ENCODE results near the gene AFTPH.

Gene AFTPH

DNA sequence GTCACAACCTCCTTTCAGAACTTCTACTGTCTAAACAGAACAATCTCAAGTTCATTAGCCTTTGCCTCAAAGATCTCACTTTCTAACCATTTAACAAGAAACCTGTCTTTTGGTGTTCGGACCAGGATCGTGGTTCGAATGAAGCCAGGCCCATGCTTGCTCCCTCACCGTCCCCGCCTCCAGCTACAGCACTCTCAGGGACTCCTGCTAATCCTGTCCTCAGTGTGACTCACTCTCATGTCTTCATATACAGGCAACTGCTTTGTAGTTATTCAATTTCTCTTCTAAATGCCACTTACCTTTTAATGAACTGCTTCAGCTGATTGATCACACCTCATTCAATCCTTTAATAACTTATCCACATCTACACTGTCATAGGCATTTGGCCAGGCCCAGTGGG lies 113.8 kb downstream of the AFTPH start:
- peaks cover 3 to 24% of the 10 kb centered on the region in 2 donors for H3K36me3 ChIP-seq (ENCODE audit: control insufficient read depth in 2 of 2, insufficient read depth in 2 of 2, low read length in 2 of 2)
- peaks cover 6 to 10% of the 10 kb centered on the region in 2 donors for H3K4me1 ChIP-seq (ENCODE audit: control insufficient read depth in 2 of 2, insufficient read depth in 2 of 2, low read length in 2 of 2)
- H3K9me3 ChIP-seq (ENCODE audit: control insufficient read depth in 2 of 2, low read length in 2 of 2): no peaks in the 10 kb centered on the region
- H3K27ac ChIP-seq (ENCODE audit: low read depth in 2 of 2, low read length in 2 of 2): peak overlapping the region; percentile 23 to 54
- no peak overlapping the region for H3K9ac ChIP-seq (ENCODE audit: low read depth in 1 of 2, low read length in 2 of 2)
- H3K27me3 ChIP-seq (ENCODE audit: control insufficient read depth in 2 of 2, insufficient read depth in 2 of 2, low read length in 2 of 2): no peaks in the 10 kb centered on the region
- no peak overlapping the region for H3K4me3 ChIP-seq (ENCODE audit: low read length in 2 of 2)

DNA sequence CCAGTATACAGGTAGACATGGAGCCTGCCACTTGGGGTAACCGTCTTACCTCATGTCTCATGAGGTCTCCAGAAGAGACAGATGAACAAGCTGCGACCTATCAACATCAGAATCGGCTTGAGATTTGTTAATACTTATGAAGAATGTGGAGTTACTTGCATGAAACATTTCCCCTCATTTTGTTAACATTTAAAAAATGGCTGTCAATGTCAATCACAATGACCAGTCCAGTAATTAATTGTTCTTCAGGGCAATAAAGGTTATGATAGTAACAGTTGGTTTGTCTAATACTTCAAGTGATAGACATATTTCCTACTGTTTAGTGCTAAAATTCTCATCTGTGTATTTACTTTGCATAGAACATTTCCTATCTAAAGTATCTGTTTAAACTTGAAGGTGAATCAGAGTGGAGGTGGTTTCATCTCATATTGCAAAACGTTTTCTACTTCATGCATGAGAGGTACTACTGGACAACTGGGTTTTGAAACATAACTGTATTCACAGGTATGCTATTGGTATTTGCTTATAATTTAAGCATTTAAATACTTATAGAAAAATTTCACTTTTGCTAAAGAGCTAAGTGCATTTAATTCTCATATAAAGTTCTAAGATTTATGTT lies 114.5 kb downstream of the AFTPH start:
- Histone ChIP-seq H3K4me3 (ENCODE audit: low read length in 2 of 2) (no peak overlapping the region), H3K27me3 (ENCODE audit: control insufficient read depth in 2 of 2, insufficient read depth in 2 of 2, low read length in 2 of 2) (no peaks in the 10 kb centered on the region), H3K9me3 (ENCODE audit: control insufficient read depth in 2 of 2, low read length in 2 of 2) (no peaks in the 10 kb centered on the region), H3K4me1 (ENCODE audit: control insufficient read depth in 2 of 2, insufficient read depth in 2 of 2, low read length in 2 of 2) (peaks cover 10% of the 10 kb centered on the region in 2 donors), H3K36me3 (ENCODE audit: control insufficient read depth in 2 of 2, insufficient read depth in 2 of 2, low read length in 2 of 2) (peaks cover 3 to 22% of the 10 kb centered on the region in 2 donors), H3K27ac (ENCODE audit: low read depth in 2 of 2, low read length in 2 of 2) (no peak overlapping the region), H3K9ac (ENCODE audit: low read depth in 1 of 2, low read length in 2 of 2) (no peak overlapping the region)

DNA sequence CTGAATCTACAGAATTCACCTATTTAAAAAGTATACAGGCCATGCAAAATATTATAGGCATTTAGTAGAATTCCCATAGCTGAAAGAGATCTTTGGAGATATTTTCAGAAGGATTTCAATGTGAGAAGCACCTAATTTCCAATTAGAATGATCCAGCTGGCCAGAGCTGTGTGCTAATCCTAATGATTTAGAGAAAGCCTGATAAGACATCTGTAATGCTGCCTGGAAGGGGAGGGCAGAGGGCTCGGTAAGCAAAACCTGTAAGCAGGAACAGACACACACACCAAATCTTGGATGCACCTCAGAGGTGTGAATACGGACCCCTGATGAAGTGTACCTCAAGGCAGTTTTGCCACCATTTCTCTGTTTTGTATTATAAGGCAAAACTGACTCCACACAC lies 115.6 kb downstream of the AFTPH start:
- Histone ChIP-seq H3K36me3 (ENCODE audit: control insufficient read depth in 2 of 2, insufficient read depth in 2 of 2, low read length in 2 of 2) (peaks cover 3 to 15% of the 10 kb centered on the region in 2 donors), H3K9ac (ENCODE audit: low read depth in 1 of 2, low read length in 2 of 2) (no peak overlapping the region), H3K4me1 (ENCODE audit: control insufficient read depth in 2 of 2, insufficient read depth in 2 of 2, low read length in 2 of 2) (peaks cover 20 to 21% of the 10 kb centered on the region in 2 donors), H3K9me3 (ENCODE audit: control insufficient read depth in 2 of 2, low read length in 2 of 2) (no peaks in the 10 kb centered on the region), H3K4me3 (ENCODE audit: low read length in 2 of 2) (no peak overlapping the region), H3K27me3 (ENCODE audit: control insufficient read depth in 2 of 2, insufficient read depth in 2 of 2, low read length in 2 of 2) (no peaks in the 10 kb centered on the region), H3K27ac (ENCODE audit: low read depth in 2 of 2, low read length in 2 of 2) (no peak overlapping the region)

DNA sequence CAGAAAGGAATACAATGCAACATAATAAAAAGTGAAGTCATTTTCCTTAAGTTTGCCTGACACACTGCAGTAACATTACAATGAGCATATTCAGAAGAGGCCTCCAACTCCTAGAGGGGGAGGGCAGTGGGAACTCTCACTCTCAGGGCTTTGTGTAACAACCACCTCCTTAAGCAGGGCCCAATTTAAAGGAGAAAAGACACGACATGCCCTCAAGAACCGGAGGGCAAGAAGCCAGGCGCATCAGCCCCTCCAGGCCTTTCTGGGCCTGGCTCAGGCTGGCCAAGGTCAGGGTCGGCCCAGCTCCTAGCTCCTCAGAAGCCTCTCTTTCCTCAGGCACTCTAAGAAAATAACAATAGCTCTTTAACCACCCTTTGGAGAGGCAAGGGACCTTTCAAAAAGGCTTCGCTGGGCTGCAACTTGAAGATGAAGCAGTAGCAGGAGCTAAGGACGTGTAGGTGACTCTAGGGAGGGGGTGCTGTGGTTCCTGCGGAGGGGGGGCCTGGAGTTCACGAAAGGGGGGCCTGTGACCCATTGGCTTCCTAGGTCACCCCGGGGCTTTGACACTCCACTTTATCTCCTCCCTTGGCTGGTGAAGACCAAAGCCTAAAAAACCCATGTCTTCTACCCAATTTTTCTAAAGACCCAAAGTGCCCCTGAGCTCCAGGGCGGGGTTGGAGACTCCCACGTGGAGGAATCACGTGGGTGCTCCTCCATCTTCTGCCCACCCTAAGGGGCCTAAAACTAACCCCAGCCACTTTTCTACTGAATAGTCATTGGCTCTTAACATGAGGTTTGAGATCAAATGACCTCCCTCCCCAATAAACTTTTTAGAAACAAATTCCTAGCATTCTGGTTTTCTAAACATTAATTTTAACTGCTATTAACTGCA lies 116.3 kb downstream of the AFTPH start:
- H3K4me1 ChIP-seq (ENCODE audit: control insufficient read depth in 2 of 2, insufficient read depth in 2 of 2, low read length in 2 of 2): peaks cover 23 to 27% of the 10 kb centered on the region in 2 donors
- no peaks in the 10 kb centered on the region for H3K9me3 ChIP-seq (ENCODE audit: control insufficient read depth in 2 of 2, low read length in 2 of 2)
- H3K36me3 ChIP-seq (ENCODE audit: control insufficient read depth in 2 of 2, insufficient read depth in 2 of 2, low read length in 2 of 2): peaks cover 3 to 11% of the 10 kb centered on the region in 2 donors
- H3K4me3 ChIP-seq (ENCODE audit: low read length in 2 of 2): no peak overlapping the region
- H3K9ac ChIP-seq (ENCODE audit: low read depth in 1 of 2, low read length in 2 of 2): no peak overlapping the region
- H3K27me3 ChIP-seq (ENCODE audit: control insufficient read depth in 2 of 2, insufficient read depth in 2 of 2, low read length in 2 of 2): no peaks in the 10 kb centered on the region
- no peak overlapping the region for H3K27ac ChIP-seq (ENCODE audit: low read depth in 2 of 2, low read length in 2 of 2)

DNA sequence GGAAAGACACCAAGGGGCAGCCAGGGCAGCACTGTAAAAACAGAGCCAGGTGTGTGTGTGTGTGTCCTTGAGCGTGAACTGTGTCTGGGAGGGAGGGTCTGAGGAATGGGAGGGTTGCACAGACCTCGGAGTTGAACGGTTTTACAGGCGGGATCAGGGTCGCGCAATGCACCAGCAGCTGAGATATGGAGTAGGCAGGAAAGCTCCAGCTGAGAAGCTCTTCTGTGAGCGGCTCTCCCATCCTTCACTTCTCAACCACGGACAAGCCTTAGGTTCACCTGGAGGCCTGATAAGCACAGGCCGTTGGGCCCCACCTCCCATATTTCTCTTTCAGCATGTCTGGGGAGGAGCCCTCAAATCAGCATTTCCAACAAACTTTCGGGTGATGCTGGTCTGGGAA lies 117.5 kb downstream of the AFTPH start:
- no peak overlapping the region for H3K27ac ChIP-seq (ENCODE audit: low read depth in 2 of 2, low read length in 2 of 2)

More for the DNA sequence above, 117.5 kb downstream of the AFTPH start:
- Histone ChIP-seq H3K27me3 (ENCODE audit: control insufficient read depth in 2 of 2, insufficient read depth in 2 of 2, low read length in 2 of 2) (no peaks in the 10 kb centered on the region), H3K4me1 (ENCODE audit: control insufficient read depth in 2 of 2, insufficient read depth in 2 of 2, low read length in 2 of 2) (peaks cover 21 to 39% of the 10 kb centered on the region in 2 donors), H3K4me3 (ENCODE audit: low read length in 2 of 2) (no peak overlapping the region), H3K9me3 (ENCODE audit: control insufficient read depth in 2 of 2, low read length in 2 of 2) (no peaks in the 10 kb centered on the region), H3K9ac (ENCODE audit: low read depth in 1 of 2, low read length in 2 of 2) (no peak overlapping the region), H3K36me3 (ENCODE audit: control insufficient read depth in 2 of 2, insufficient read depth in 2 of 2, low read length in 2 of 2) (no peaks in the 10 kb centered on the region)

All from mucosa of rectum (tissue), 2 donors.